GM18907 (cell line): ENCODE measurements around the gene HIPK4.
"Not testable (repeated sequence)": the region's sequence is repeated elsewhere in the genome, so short reads cannot be mapped to it uniquely, and the experiment has no call there.

Experiments used
- ATAC-seq: cut with Tn5 transposase; IDR thresholded peaks from one replicate; pipeline ENCODE4 v1.9.1; 2021; ENCODE audit warnings: mild to moderate bottlenecking, moderate library complexity; ENCODE audit not compliant: unreplicated experiment

Gene HIPK4

GRCh38 chr19:40341601-40342482 is 48.1 kb downstream of the HIPK4 start:
- no peak for ATAC-seq

DNA sequence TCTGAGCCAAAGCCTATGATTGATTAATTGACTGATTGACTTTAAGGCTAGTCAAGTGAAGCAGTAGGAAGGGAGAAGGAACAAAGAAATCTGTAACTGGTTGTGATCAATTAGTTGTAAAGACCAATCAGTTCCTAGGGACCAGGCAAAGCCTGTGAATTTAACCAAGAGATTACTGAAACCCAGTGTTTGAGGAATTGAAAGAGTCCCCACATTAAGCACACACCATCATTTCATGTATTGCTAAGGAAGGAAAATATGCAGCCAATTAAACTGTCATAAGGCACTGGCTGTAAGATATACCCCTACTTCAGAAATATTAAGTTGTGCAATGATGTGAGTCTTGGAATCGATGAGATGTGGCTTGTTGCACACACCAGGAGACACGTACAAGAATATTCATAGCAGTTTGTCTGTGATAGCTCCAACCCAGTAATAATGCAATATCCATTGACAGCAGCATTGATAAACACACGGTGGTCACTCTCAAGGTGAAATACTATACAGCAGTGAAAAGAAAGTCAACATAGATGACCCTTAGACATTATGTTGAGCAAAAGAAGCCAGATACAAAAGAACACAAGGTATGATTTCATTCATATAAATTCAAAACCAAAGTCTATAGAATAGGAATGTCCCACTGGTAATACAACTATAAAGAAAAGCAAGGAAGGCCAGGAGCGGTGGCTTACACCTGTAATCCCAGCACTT is 50.8 kb downstream of the HIPK4 start:
- no peak for ATAC-seq

- ATAC-seq: no peak
These were observed 52.4 kb downstream of the HIPK4 start for GRCh38 chr19:40337594-40337993.

GRCh38 chr19:40337107-40337506 is 52.9 kb downstream of the HIPK4 start:
- no peak for ATAC-seq

GRCh38 chr19:40336601-40336900 is 53.4 kb downstream of the HIPK4 start:
- ATAC-seq: no peak

DNA sequence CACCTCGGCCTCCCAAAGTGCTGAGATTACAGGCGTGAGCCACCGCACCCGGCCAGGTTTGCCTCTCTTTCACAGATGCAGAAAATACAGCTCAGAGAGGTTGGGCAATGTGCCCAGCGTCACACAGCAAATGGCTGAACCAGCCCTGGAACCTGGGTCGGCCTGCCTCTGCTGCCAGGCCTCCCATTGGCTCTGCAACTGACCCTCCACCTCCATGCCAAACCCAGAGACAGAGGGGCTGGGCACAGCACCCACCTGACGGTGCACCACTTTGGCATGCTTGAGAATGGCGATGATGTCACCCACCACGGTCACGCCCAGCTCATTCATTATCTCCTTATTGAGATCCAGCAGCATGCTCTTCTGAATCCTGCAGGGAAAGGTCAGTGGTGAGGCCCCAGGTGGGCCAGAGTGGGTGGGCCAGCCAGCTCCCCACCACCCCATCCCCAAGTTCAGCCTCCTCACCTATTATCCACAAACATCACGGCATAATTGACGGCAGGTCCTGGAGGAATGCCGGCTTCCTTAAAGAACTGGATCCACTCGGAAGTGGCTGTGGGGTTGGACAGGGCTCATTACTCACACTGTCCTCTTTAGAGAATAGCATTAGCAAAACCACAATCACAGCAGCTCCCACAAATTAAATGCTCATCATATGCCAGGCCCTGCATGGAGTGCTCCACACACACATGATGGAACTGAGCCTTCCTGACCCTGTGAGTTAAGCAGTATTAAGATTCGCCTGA is 54.0 kb downstream of the HIPK4 start:
- ATAC-seq: no peak

DNA sequence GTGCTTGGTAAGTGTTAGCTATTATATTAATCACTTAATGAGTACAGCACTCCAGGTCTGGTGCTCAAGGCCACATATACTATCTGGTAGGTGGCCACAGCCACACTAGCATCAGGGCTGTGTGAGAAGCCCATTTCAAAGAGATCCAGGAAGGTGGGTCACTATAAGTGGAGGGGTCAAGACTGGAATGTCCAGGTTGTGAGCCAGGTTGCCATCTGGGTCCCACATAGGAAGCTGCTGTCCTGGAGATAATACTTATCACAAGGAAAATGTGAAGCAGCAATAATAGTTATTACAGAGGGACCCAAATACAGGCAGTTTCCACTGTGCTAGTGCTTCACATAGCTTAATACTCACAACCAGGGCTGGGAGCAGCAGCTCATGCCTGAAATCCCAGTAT is 54.9 kb downstream of the HIPK4 start:
- no peak for ATAC-seq

GRCh38 chr19:40333083-40333482 is 56.9 kb downstream of the HIPK4 start:
- ATAC-seq: not testable (repeated sequence)

DNA sequence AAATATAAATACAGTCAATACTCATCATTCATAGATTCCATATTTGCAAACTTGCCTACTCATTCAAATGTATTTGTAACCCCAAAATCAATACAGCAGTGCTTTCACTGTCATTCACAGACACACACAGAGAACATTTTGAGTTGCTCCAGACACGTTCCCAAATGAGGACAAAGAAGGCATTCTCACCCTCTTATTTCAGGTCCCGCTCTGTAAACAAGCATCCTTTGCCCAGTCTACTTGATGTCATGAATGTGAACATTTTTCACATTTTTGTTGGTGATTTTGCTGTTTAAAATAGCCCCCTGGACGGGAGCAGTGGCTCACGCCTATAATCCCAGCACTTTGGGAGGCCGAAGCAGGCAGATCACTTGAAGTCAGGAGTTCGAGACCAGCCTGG is 57.3 kb downstream of the HIPK4 start:
- no peak for ATAC-seq

DNA sequence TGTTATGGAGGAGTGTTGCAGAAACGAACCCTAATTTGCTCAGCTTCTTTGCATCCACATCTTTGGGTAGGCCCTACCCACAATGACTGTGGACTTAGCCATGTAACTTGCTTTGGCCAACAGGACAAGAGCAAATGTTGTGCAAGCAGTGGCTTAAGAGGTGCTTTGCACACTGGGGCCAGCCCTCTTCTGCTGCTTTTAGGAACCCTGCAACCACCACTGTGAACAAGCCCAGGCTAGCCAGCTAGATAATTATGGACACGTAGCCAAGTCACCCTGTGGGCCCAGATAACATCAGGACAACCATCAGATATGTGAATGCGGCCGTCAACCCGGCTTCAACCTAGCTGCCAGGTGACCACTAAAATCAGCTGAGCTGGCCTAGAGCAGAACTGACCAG is 58.9 kb downstream of the HIPK4 start:
- no peak for ATAC-seq
